ENCODE data around the gene PTPRA.
"Not testable (repeated sequence)": the region's sequence is repeated elsewhere in the genome, so short reads cannot be mapped to it uniquely, and the experiment has no call there.

The PTPRA gene

GRCh38 chr20:3045816-3046676, 172.8 kb downstream of the PTPRA start, which contains the start of gene MRPS26:
Gene MRPS26 (plus strand): TSS chr20:3046052. CDS start chr20:3046069, 17 bp downstream.
- DNase-seq = peak; percentile 66

GRCh38 chr20:3046677-3047462, 173.6 kb downstream of the PTPRA start:
- DNase-seq = peak; percentile 92

GRCh38 chr20:3047486-3048419, 174.5 kb downstream of the PTPRA start:
- no peak for DNase-seq

- DNase-seq = no peak
Measured at GRCh38 chr20:3051385-3052019, 178.2 kb downstream of the PTPRA start.

- no peak for DNase-seq
Measured at GRCh38 chr20:3059489-3059888, 186.2 kb downstream of the PTPRA start.

- DNase-seq = not testable (repeated sequence)
Measured at GRCh38 chr20:3064119-3064518, 190.8 kb downstream of the PTPRA start.

GRCh38 chr20:3067139-3068014, 194.1 kb downstream of the PTPRA start:
- DNase-seq = no peak

GRCh38 chr20:3068075-3068474, 194.8 kb downstream of the PTPRA start:
- no peak for DNase-seq

- DNase-seq = no peak
Measured at GRCh38 chr20:3068986-3069900, 196.0 kb downstream of the PTPRA start.

- DNase-seq = no peak
Measured at GRCh38 chr20:3070725-3071124, 197.4 kb downstream of the PTPRA start.

- no peak for DNase-seq
Measured at GRCh38 chr20:3071266-3071609, 198.0 kb downstream of the PTPRA start.

GRCh38 chr20:3071610-3072529, 198.6 kb downstream of the PTPRA start, which contains the start of gene OXT:
Gene OXT (plus strand): TSS chr20:3071620. CDS start chr20:3071656, 36 bp downstream.
- no peak for DNase-seq

- DNase-seq = no peak
Measured at GRCh38 chr20:3072530-3073250, 199.4 kb downstream of the PTPRA start.

GRCh38 chr20:3073251-3073643, 200.0 kb downstream of the PTPRA start:
- DNase-seq = not testable (repeated sequence)

GRCh38 chr20:3074812-3075211, 201.5 kb downstream of the PTPRA start:
- no peak for DNase-seq

GRCh38 chr20:3075315-3075714, 202.0 kb downstream of the PTPRA start:
- not testable (repeated sequence) for DNase-seq

- no peak for DNase-seq
Measured at GRCh38 chr20:3077618-3078134, 204.4 kb downstream of the PTPRA start.

GRCh38 chr20:3080939-3081388, 207.7 kb downstream of the PTPRA start:
- DNase-seq = no peak
